Measurements from ENCODE around the gene CBFA2T2. TPM values are rescaled to one million over a fixed set of nuclear protein-coding genes. Genes with fewer than 3 reads are reported as not detected.
"Not testable (repeated sequence)": the region's sequence is repeated elsewhere in the genome, so short reads cannot be mapped to it uniquely, and the experiment has no call there.

Gene CBFA2T2
- total RNA-seq, 2 experiments from 2014 or later, result 19.2 to 20.3 TPM

GRCh38 chr20:33561692-33562601, 72.1 kb downstream of the CBFA2T2 start:
- Mint-ChIP-seq H3K9me3 (no peaks in the 10 kb centered on the region), H3K4me3 (no peak overlapping the region), H3K27ac (no peak overlapping the region), H3K4me1 (no peaks in the 10 kb centered on the region), H3K36me3 (ENCODE audit: low read depth) (peaks cover 16% of the 10 kb centered on the region), H3K27me3 (no peaks in the 10 kb centered on the region)
- no peak for DNase-seq
- CTCF ChIA-PET, result interaction anchor here (1.4 kb wide), 1 partner anchor 11 kb away, joined by 5 read pairs; no protein-coding TSS in a partner anchor
- POLR2A ChIA-PET, result interaction anchor here (1.2 kb wide), 1 partner anchor 102 kb away, joined by 3 read pairs; no protein-coding TSS in a partner anchor

DNA sequence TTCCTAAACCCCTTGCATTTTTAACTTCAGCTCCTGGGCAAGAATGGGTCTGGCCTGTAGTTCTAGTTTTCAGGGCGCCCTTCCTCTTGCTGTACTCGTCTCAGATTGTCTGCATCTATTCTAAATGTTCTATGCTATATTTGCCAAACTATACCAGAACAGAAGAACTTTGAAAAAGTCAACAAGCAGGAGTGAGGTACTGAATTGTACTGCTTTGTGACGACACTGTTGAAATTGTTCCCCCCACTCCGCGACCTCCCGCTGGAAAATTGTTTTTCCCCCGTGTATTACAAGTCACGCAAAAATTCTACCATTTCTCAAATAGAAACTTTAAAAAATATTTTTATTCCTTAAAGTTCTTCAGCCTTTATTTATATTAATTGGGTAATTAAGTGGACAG, 73.9 kb downstream of the CBFA2T2 start:
- H3K27me3 Mint-ChIP-seq, result no peaks in the 10 kb centered on the region
- peaks cover 2% of the 10 kb centered on the region for H3K36me3 Mint-ChIP-seq (ENCODE audit: low read depth)
- DNase-seq, result no peak
- no peak overlapping the region for H3K4me3 Mint-ChIP-seq
- H3K4me1 Mint-ChIP-seq, result no peaks in the 10 kb centered on the region
- CTCF ChIA-PET, result no interaction called here
- no peaks in the 10 kb centered on the region for H3K9me3 Mint-ChIP-seq
- no peak overlapping the region for H3K27ac Mint-ChIP-seq
- POLR2A ChIA-PET, result no interaction called here

DNA sequence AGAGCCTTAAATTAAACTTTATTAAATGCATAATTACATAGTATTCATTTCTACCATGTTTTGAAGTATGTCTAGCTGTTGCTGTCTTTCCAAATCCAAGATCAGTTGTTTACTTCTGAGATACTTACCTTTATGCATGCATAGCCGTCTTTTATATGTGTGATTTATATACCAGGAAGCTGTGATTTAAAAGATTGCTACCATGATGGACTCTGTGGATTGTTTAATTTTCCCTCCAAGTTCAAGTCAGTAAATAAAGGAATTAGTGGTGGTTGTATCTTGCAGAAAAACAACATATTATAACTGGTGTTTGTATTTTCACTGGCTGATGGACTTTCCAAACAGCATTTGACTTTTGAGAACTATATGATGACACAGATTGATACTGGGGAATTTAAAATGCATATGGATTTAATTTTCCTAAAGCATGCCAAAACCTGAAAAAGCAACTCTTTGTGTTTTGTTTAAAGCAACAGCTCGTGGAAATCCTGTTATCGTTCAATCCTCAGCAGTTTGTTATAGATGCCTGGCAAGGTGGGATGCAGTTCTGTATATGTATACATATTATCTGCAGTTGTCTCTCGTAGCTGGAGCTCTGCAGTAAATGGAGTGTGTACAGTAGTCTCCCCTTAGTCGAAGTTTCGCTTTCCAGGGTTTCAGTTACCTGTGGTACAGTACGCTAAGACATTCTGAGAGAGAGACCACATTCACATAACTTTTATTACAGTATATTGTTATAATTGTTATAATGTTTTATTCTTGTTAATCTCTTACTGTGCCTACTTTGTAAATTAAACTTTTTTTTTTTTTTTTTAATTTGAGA, 77.1 kb downstream of the CBFA2T2 start:
- peaks cover 8% of the 10 kb centered on the region for H3K4me1 Mint-ChIP-seq
- no peaks in the 10 kb centered on the region for H3K9me3 Mint-ChIP-seq
- ChIA-PET CTCF (no interaction called here), POLR2A (no interaction called here)
- H3K4me3 Mint-ChIP-seq, result no peak overlapping the region
- H3K27ac Mint-ChIP-seq, result no peak overlapping the region
- no peaks in the 10 kb centered on the region for H3K36me3 Mint-ChIP-seq (ENCODE audit: low read depth)
- H3K27me3 Mint-ChIP-seq, result no peaks in the 10 kb centered on the region
- no peak for DNase-seq

GRCh38 chr20:33567949-33568348, 78.1 kb downstream of the CBFA2T2 start:
- H3K9me3 Mint-ChIP-seq, result no peaks in the 10 kb centered on the region
- H3K4me3 Mint-ChIP-seq, result no peak overlapping the region
- no peak overlapping the region for H3K27ac Mint-ChIP-seq
- peaks cover 8% of the 10 kb centered on the region for H3K4me1 Mint-ChIP-seq
- no peaks in the 10 kb centered on the region for H3K36me3 Mint-ChIP-seq (ENCODE audit: low read depth)
- no peak for DNase-seq
- H3K27me3 Mint-ChIP-seq, result no peaks in the 10 kb centered on the region
- CTCF ChIA-PET, result interaction anchor here (0.6 kb wide), 1 partner anchor 265 kb away, joined by 3 read pairs; no protein-coding TSS in a partner anchor
- POLR2A ChIA-PET, result no interaction called here

DNA sequence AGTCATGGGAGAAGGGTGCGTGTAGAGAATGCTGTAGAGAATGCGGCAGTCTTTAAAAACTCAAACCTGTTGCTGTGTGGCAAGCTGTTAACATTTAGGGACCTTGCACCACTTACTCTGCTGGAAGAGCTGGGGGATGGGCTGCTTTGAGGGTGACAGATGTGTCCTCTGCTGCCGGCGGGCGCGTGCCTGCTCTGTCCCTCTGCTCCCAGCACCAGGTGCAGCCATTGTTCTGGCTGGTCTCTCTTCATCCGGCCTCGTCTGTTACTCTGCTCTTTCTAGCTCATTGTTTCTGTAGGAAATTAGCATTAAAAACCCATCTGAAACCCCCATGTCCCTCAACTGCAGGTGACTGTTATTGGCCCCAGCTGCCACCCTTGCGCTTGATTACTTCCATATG, 78.5 kb downstream of the CBFA2T2 start:
- Mint-ChIP-seq H3K27ac (no peak overlapping the region), H3K27me3 (no peaks in the 10 kb centered on the region), H3K36me3 (ENCODE audit: low read depth) (no peaks in the 10 kb centered on the region), H3K9me3 (no peaks in the 10 kb centered on the region), H3K4me3 (no peak overlapping the region), H3K4me1 (peaks cover 8% of the 10 kb centered on the region)
- POLR2A ChIA-PET, result no interaction called here
- CTCF ChIA-PET, result no interaction called here
- DNase-seq, result no peak

DNA sequence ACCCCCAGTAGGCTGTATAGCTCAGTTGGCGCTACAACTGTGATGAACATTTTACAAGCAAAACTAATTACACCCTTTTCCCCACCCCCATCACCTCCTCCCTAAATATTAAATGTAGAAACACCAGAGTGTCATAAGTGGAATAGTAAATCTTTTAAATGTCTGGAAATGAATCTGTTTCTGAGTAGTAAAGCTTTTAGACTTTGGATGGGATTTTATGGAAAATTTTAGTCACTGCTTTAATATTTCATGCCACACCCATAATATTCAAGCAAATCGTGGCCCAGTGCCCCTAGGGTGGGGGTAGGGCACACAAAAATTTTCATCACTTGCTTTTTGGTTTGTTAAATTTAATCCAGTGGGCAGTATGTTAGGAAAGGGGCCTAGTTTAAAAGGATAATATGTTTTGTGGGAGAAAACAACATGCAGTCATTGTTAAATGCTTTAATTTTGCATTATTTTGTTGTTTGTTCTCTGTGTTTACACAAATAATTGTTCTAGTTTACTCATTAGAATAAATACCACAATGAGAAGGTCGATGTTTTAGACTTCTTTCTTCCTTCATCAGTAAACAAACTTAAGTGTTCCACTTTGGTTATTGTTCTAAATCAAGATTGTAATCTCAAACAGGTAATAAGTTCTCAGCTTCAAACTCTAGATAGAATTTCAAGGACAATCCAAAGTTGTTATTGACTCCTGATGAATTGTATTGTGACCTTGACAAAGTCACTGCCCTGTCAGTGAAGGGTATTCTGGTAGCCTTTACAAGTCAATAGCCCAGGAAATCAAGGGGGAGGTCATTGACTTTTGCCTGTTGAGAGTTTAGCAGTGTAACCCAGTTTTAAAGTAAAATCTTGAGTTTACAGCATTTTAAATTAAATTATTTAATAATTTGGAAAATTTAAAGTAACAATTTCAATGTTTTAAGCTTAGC, 79.2 kb downstream of the CBFA2T2 start:
- Mint-ChIP-seq H3K27me3 (no peaks in the 10 kb centered on the region), H3K4me3 (no peak overlapping the region), H3K27ac (no peak overlapping the region), H3K4me1 (peaks cover 8% of the 10 kb centered on the region), H3K36me3 (ENCODE audit: low read depth) (no peaks in the 10 kb centered on the region), H3K9me3 (no peaks in the 10 kb centered on the region)
- no peak for DNase-seq
- POLR2A ChIA-PET, result no interaction called here
- CTCF ChIA-PET, result interaction anchor here (0.6 kb wide), 1 partner anchor 68 kb away, joined by 3 read pairs; no protein-coding TSS in a partner anchor

DNA sequence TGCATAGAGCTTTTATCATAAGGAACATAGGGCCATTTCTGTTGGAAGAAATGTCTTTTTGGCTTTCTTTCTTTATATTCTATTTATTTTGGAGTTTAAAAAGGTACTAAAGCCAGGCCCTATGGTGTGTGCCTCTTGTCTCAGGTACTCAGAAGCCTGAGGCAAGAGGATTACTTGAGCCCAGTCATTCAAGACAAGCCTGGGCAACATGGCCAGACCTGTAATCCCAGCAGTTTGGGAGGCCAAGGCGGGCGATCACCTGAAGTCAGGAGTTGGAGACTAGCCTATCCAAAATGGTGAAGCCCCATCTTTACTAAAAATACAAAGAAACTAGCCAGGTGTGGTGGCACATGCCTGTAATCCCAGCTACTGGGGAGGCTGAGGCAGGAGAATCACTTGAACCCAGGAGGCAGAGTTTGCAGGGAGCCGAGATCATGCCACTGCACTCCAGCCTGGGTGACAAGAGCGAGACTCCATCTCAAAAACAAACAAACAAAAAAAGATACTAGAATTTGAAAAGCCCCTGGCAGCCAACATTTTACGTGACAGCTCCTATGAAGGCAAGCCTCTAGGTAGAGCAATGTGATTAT, 80.0 kb downstream of the CBFA2T2 start:
- no peaks in the 10 kb centered on the region for H3K27me3 Mint-ChIP-seq
- H3K36me3 Mint-ChIP-seq (ENCODE audit: low read depth), result no peaks in the 10 kb centered on the region
- no peaks in the 10 kb centered on the region for H3K9me3 Mint-ChIP-seq
- DNase-seq, result no peak
- H3K4me3 Mint-ChIP-seq, result no peak overlapping the region
- H3K4me1 Mint-ChIP-seq, result peaks cover 8% of the 10 kb centered on the region
- ChIA-PET CTCF (interaction anchor here (0.6 kb wide), 1 partner anchor 69 kb away, joined by 3 read pairs; no protein-coding TSS in a partner anchor), POLR2A (no interaction called here)
- H3K27ac Mint-ChIP-seq, result no peak overlapping the region

GRCh38 chr20:33570743-33571142, 80.8 kb downstream of the CBFA2T2 start:
- Mint-ChIP-seq H3K27me3 (no peaks in the 10 kb centered on the region), H3K4me3 (no peak overlapping the region), H3K4me1 (peaks cover 8% of the 10 kb centered on the region), H3K36me3 (ENCODE audit: low read depth) (no peaks in the 10 kb centered on the region), H3K27ac (no peak overlapping the region), H3K9me3 (no peaks in the 10 kb centered on the region)
- ChIA-PET CTCF (no interaction called here), POLR2A (no interaction called here)
- no peak for DNase-seq

GRCh38 chr20:33573268-33573667, 83.4 kb downstream of the CBFA2T2 start:
- H3K27ac Mint-ChIP-seq, result not testable (repeated sequence)

GRCh38 chr20:33575282-33575681, 85.4 kb downstream of the CBFA2T2 start:
- Mint-ChIP-seq H3K4me3 (no peak overlapping the region), H3K4me1 (peaks cover 6% of the 10 kb centered on the region), H3K9me3 (no peaks in the 10 kb centered on the region), H3K27me3 (no peaks in the 10 kb centered on the region), H3K27ac (no peak overlapping the region), H3K36me3 (ENCODE audit: low read depth) (no peaks in the 10 kb centered on the region)
- POLR2A ChIA-PET, result no interaction called here
- DNase-seq, result no peak
- CTCF ChIA-PET, result no interaction called here

More at GRCh38 chr20:33573268-33573667, 83.4 kb downstream of the CBFA2T2 start:
- H3K4me1 Mint-ChIP-seq; DNase-seq; POLR2A ChIA-PET; H3K36me3 Mint-ChIP-seq (ENCODE audit: low read depth); H3K9me3 Mint-ChIP-seq; H3K27me3 Mint-ChIP-seq; H3K4me3 Mint-ChIP-seq: not testable (repeated sequence)
- CTCF ChIA-PET, result interaction anchor here (1.2 kb wide), 1 partner anchor 12 kb away, joined by 5 read pairs; no protein-coding TSS in a partner anchor

DNA sequence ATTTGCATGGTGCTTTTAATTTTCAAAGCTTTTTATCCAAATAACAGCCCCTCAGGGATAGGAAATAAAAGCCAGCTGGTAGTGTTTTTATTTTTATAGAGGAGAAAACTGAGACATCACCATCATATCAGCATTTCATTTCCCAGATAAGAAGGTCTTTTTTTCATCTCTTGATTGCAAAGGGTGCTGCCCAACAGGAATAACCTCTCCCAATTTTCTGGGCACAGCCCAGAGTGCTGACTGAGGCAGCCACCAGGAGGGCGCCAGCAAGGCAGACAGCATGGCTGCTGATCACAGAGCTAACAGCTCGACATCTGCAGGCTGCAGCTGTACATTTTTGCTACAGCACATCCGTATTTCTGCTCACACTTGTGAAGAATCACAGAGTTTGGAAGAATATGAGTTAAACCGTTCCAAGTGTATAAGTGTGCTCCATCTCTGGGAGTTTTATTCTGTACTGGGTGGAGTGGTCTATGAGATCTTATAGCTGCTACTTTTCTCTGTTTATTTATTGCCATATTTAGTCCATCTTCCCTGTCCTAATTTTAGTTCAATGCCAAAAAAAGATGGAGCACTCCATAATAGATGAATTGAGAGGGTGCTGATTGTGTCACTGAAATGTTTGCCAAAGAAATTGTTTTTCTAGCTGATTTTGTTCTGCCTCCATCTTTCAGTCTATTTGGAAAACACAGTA, 86.7 kb downstream of the CBFA2T2 start:
- DNase-seq, result no peak
- Mint-ChIP-seq H3K27ac (no peak overlapping the region), H3K36me3 (ENCODE audit: low read depth) (no peaks in the 10 kb centered on the region), H3K9me3 (no peaks in the 10 kb centered on the region), H3K4me3 (no peak overlapping the region), H3K4me1 (peaks cover 7% of the 10 kb centered on the region), H3K27me3 (no peaks in the 10 kb centered on the region)
- ChIA-PET CTCF (no interaction called here), POLR2A (interaction anchor here (0.9 kb wide), 3 partner anchors 86 to 87 kb away, joined by 3 read pairs; partner anchors contain the start of genes C20orf144 and CBFA2T2)

- ChIA-PET POLR2A (no interaction called here), CTCF (no interaction called here)
- DNase-seq, result no peak
- H3K36me3 Mint-ChIP-seq (ENCODE audit: low read depth), result no peaks in the 10 kb centered on the region
- H3K27me3 Mint-ChIP-seq, result no peaks in the 10 kb centered on the region
- H3K4me3 Mint-ChIP-seq, result no peak overlapping the region
- H3K27ac Mint-ChIP-seq, result no peak overlapping the region
- H3K4me1 Mint-ChIP-seq, result peaks cover 9% of the 10 kb centered on the region
- H3K9me3 Mint-ChIP-seq, result no peaks in the 10 kb centered on the region
Measured at GRCh38 chr20:33578510-33578909, 88.6 kb downstream of the CBFA2T2 start.

Data from activated CD4-positive, alpha-beta memory T cell treated with anti-CD3 and anti-CD28 coated beads, Interleukin-2, amount 10 ng/mL, durations not matched to agents 7 days and 5 days (primary cell).